HCT116 (cell line): ENCODE results near the gene SLC5A5. TPM values are rescaled to one million over a fixed set of nuclear protein-coding genes. Genes with fewer than 3 reads are reported as not detected.

Experiments used
- ATAC-seq: fragments of 200-7000 bp; cut with Tn5 transposase; 2 replicates; pipeline ENCODE4 v1.9.1; 2020; ENCODE audit warnings: mild to moderate bottlenecking, moderate library complexity
- BruUV-seq: library from RNA; stranded (reverse); fragments of 400-500 nt; replicated peaks from 2 replicates; lab custom pipeline; 2021; lab: Mats Ljungman, UMichigan
- CTCF ChIA-PET: fragments of 300-600 bp; sonication (Branson Sonifier 250); formaldehyde crosslinking; loops from one replicate; lab custom pipeline; 2021; ENCODE audit warnings: antibody characterized with exemption; lab: Charles Lee
- POLR2A ChIA-PET: fragments of 300-600, 350-600 bp; sonication (Branson Sonifier 250); formaldehyde crosslinking; loops from one replicate; lab custom pipeline; 2021; ENCODE audit warnings: antibody characterized with exemption; lab: Charles Lee
- RAD21 ChIA-PET, 2 experiments: fragments of 300-600 bp; sonication (Branson Sonifier 250); formaldehyde crosslinking; loops; one replicate each; lab custom pipeline; 2023; ENCODE audit warnings: low total read pairs in 2 of 2; ENCODE audit not compliant: uncharacterized antibody in 2 of 2, unreplicated experiment in 2 of 2, low non-redundant PET in 1 of 2; lab: Charles Lee
- DNase-seq: peaks from one replicate; pipeline ENCODE4 v3.0.0-alpha.2; 2010; ENCODE audit warnings: low read depth, low spot score
- H2AFZ ChIP-seq: fragments of 200-600 bp; shearing (Covaris generic), sonication (generic); 2 replicates; pipeline ENCODE4 v1.6.1; 2017; ENCODE audit warnings: low read depth, mixed run types, mixed read lengths, antibody characterized with exemption, low read length; ENCODE audit not compliant: poor library complexity, severe bottlenecking
- H3K27ac ChIP-seq: 2 replicates; pipeline ENCODE4 v1.5.1; 2012; ENCODE audit warnings: low read depth, low read length
- H3K27me3 ChIP-seq: fragments of 200-600 bp; sonication (generic); 2 replicates; pipeline ENCODE4 v1.6.1; 2016; ENCODE audit warnings: mixed run types, low read length, mixed read lengths; ENCODE audit not compliant: insufficient read depth
- H3K36me3 ChIP-seq, 2 experiments: fragments of 200-500 bp in 1 of 2; fragments of 200-600 bp in 1 of 2; sonication (Bioruptor generic) in 1 of 2; sonication (generic) in 1 of 2; 2 replicates each; pipeline versions ENCODE4 v1.5.1 to v1.6.1; 2014 to 2016; ENCODE audit warnings: low read length in 2 of 2, inconsistent platforms in 1 of 2, mixed read lengths in 1 of 2, mixed run types in 1 of 2; ENCODE audit not compliant: insufficient read depth in 2 of 2, control insufficient read depth in 1 of 2
- H3K4me1 ChIP-seq, 2 experiments: fragments of 200-600 bp in 1 of 2; sonication (generic) in 1 of 2; 2 replicates each; pipeline versions ENCODE4 v1.5.1 to v1.6.1; 2012 to 2017; ENCODE audit warnings: low read length in 2 of 2, inconsistent platforms in 1 of 2, mild to moderate bottlenecking in 1 of 2, mixed read lengths in 1 of 2, mixed run types in 1 of 2, moderate library complexity in 1 of 2; ENCODE audit not compliant: insufficient read depth in 2 of 2, control insufficient read depth in 1 of 2
- H3K4me2 ChIP-seq: fragments of 200-600 bp; sonication (generic); 2 replicates; pipeline ENCODE4 v1.6.1; 2017; ENCODE audit warnings: mixed run types, low read length, mixed read lengths
- H3K4me3 ChIP-seq, 2 experiments: fragments of 200-600 bp in 1 of 2; sonication (generic) in 1 of 2; replicated peaks in 1 of 2; 2 replicates each; pipeline ENCODE4 v1.5.1; 2011 to 2016; ENCODE audit warnings: low read length in 2 of 2, control low read depth in 1 of 2, low read depth in 1 of 2, mild to moderate bottlenecking in 1 of 2, mixed read lengths in 1 of 2, mixed run types in 1 of 2
- H3K79me2 ChIP-seq: fragments of 200-600 bp; sonication (generic); 2 replicates; pipeline ENCODE4 v1.6.1; 2017; ENCODE audit warnings: mild to moderate bottlenecking, mixed run types, low read length, moderate library complexity, mixed read lengths; ENCODE audit not compliant: insufficient read depth
- H3K9ac ChIP-seq: fragments of 200-600 bp; sonication (generic); 2 replicates; pipeline ENCODE4 v1.6.1; 2016; ENCODE audit warnings: low read length, mixed read lengths
- H3K9me2 ChIP-seq: fragments of 200-600 bp; sonication (generic), shearing (Covaris generic); 2 replicates; pipeline ENCODE4 v1.6.1; 2017; ENCODE audit warnings: mixed run types, mild to moderate bottlenecking, moderate library complexity; ENCODE audit not compliant: insufficient read depth
- H3K9me3 ChIP-seq, 2 experiments: fragments of 200-500 bp in 1 of 2; fragments of 200-600 bp in 1 of 2; sonication (Bioruptor generic) in 1 of 2; sonication (generic) in 1 of 2; 2 replicates each; pipeline ENCODE4 v1.6.1; 2014 to 2017; ENCODE audit warnings: low read length in 2 of 2, mixed read lengths in 2 of 2, inconsistent platforms in 1 of 2, low read depth in 1 of 2, mild to moderate bottlenecking in 1 of 2, mixed run types in 1 of 2, moderate library complexity in 1 of 2; ENCODE audit not compliant: control insufficient read depth in 1 of 2, insufficient read depth in 1 of 2
- H4K20me1 ChIP-seq: fragments of 200-600 bp; sonication (generic), shearing (Covaris generic); 2 replicates; pipeline ENCODE4 v1.6.1; 2017; ENCODE audit warnings: mixed run types, mild to moderate bottlenecking, moderate library complexity; ENCODE audit not compliant: insufficient read depth
- CBX3 ChIP-seq: IDR thresholded peaks from 2 replicates; pipeline ENCODE4 v1.6.1; 2012; ENCODE audit warnings: low read depth
- CEBPB ChIP-seq: IDR thresholded peaks from 2 replicates; pipeline ENCODE4 v1.6.1; 2012; ENCODE audit warnings: low read depth
- EGR1 ChIP-seq: IDR thresholded peaks from 2 replicates; pipeline ENCODE4 v1.6.1; 2012; ENCODE audit warnings: low read depth
- ELF1 ChIP-seq: IDR thresholded peaks from 2 replicates; pipeline ENCODE4 v1.6.1; 2012; ENCODE audit warnings: low read depth, borderline replicate concordance
- EZH2phosphoT487 ChIP-seq: fragments of 200-600 bp; IDR thresholded peaks from 2 replicates; pipeline ENCODE4 v1.6.1; 2018; ENCODE audit warnings: antibody characterized with exemption, borderline replicate concordance
- JUND ChIP-seq: IDR thresholded peaks from 2 replicates; pipeline ENCODE4 v1.6.1; 2012
- POLR2A ChIP-seq: IDR thresholded peaks from 2 replicates; pipeline ENCODE4 v1.7.0; 2011; ENCODE audit warnings: borderline replicate concordance; ENCODE audit not compliant: insufficient read depth, insufficient read length; ENCODE audit errors: extremely low read depth
- POLR2AphosphoS5 ChIP-seq: IDR thresholded peaks from 2 replicates; pipeline ENCODE4 v1.6.1; 2011; ENCODE audit warnings: mild to moderate bottlenecking, low read depth, low read length, moderate library complexity
- SIN3A ChIP-seq: IDR thresholded peaks from 2 replicates; pipeline ENCODE4 v1.6.1; 2012; ENCODE audit warnings: low read depth
- SP1 ChIP-seq: IDR thresholded peaks from 2 replicates; pipeline ENCODE4 v1.6.1; 2012; ENCODE audit warnings: low read depth
- SRF ChIP-seq: IDR thresholded peaks from 2 replicates; pipeline ENCODE4 v1.6.1; 2012; ENCODE audit warnings: low read depth
- YY1 ChIP-seq: IDR thresholded peaks from 2 replicates; pipeline ENCODE4 v1.6.1; 2011; ENCODE audit warnings: low read length, low read depth, moderate library complexity, mild to moderate bottlenecking; ENCODE audit not compliant: insufficient replicate concordance; ENCODE audit errors: extremely low read depth
- ZNF274 ChIP-seq: fragments of 200-500 bp; sonication (Bioruptor generic); IDR thresholded peaks from 2 replicates; pipeline ENCODE4 v1.6.1; 2014; ENCODE audit warnings: mild to moderate bottlenecking, low read depth, low read length, inconsistent platforms
- intact Hi-C: fragments of 100-400 bp; cut with micrococcal nuclease; formaldehyde crosslinking; loops from 2 replicates; pipeline ENCODE4 v1.10.0; 2022
- total RNA-seq: library from RNA; stranded (reverse); gene quantifications from one replicate; pipeline ENCODE4 v1.2.1, GENCODE V29; 2021; ENCODE audit not compliant: unreplicated experiment
- TF ChIP-seq, protein P1 (sequence below), 3 experiments: fragments of 200-600 bp in 1 of 3; sonication (generic) in 1 of 3; IDR thresholded peaks in 2 of 3; conservative IDR thresholded peaks in 1 of 3; 2 replicates each; pipeline ENCODE4 v1.5.1; 2012 to 2017; ENCODE audit warnings: low read depth in 2 of 3, low read length in 2 of 3, antibody characterized with exemption in 1 of 3, borderline replicate concordance in 1 of 3, control low read depth in 1 of 3, mild to moderate bottlenecking in 1 of 3, mixed read lengths in 1 of 3, mixed run types in 1 of 3, moderate library complexity in 1 of 3; ENCODE audit not compliant: insufficient read depth in 1 of 3
- TF ChIP-seq, protein P2 (sequence below): IDR thresholded peaks from 2 replicates; pipeline ENCODE4 v1.6.1; 2012; ENCODE audit warnings: low read depth
- TF ChIP-seq, protein P3 (sequence below): IDR thresholded peaks from 2 replicates; pipeline ENCODE4 v1.6.1; 2012
- TF ChIP-seq, protein P4 (sequence below): IDR thresholded peaks from 2 replicates; pipeline ENCODE4 v1.6.1; 2012
- TF ChIP-seq, protein P5 (sequence below): IDR thresholded peaks from 2 replicates; pipeline ENCODE4 v1.6.1; 2011; ENCODE audit warnings: mild to moderate bottlenecking, low read length, moderate library complexity; ENCODE audit not compliant: insufficient replicate concordance; ENCODE audit errors: extremely low read depth

SLC5A5 gene
- total RNA-seq, 1 experiment from 2014 or later = 0.59 TPM

DNA sequence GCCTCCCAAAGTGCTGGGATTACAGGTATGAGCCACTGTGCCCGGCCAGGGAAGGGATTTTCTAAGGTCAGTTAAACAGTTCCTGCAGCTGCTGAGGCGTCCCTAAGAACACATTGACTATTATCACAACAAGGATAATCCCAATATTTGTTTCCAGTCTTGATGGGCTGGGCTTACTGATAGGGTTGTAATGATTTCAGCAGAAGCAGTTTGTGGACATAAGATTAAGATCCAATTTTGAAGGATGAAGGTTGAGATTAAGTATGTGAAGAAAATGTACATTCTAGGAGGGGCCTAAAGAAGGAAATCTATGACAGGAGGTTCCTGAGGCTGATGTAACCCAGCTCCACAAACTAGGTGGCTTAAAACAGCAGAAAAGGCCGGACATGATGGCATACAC lies 50.4 kb downstream of the SLC5A5 start:
- no peak overlapping the region for H3K4me3 ChIP-seq
- POLR2A ChIA-PET = no interaction called here
- H3K27ac ChIP-seq = no peak overlapping the region
- no peaks in the 10 kb centered on the region for H3K79me2 ChIP-seq
- H3K9ac ChIP-seq = peak overlapping the region; percentile 27; the same call in 1 of the 2 replicates
- H3K27me3 ChIP-seq = no peaks in the 10 kb centered on the region
- H3K9me2 ChIP-seq = no peaks in the 10 kb centered on the region
- RAD21 ChIA-PET = no interaction called here
- peaks cover 5 to 17% of the 10 kb centered on the region in 2 experiments for H3K4me1 ChIP-seq
- no peaks in the 10 kb centered on the region for H4K20me1 ChIP-seq
- intact Hi-C loops = no loop called here
- ATAC-seq (no peak), DNase-seq (no peak)
- H2AFZ ChIP-seq = no peak overlapping the region
- BruUV-seq = no TSS peak
- TF ChIP-seq, protein P1, sequence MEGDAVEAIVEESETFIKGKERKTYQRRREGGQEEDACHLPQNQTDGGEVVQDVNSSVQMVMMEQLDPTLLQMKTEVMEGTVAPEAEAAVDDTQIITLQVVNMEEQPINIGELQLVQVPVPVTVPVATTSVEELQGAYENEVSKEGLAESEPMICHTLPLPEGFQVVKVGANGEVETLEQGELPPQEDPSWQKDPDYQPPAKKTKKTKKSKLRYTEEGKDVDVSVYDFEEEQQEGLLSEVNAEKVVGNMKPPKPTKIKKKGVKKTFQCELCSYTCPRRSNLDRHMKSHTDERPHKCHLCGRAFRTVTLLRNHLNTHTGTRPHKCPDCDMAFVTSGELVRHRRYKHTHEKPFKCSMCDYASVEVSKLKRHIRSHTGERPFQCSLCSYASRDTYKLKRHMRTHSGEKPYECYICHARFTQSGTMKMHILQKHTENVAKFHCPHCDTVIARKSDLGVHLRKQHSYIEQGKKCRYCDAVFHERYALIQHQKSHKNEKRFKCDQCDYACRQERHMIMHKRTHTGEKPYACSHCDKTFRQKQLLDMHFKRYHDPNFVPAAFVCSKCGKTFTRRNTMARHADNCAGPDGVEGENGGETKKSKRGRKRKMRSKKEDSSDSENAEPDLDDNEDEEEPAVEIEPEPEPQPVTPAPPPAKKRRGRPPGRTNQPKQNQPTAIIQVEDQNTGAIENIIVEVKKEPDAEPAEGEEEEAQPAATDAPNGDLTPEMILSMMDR (IDR thresholded peaks at IDR 0.05 in 2 of 3, conservative IDR thresholded peaks at IDR 0.05 in 1 of 3; ENCODE audit: borderline replicate concordance in 1 of 3, insufficient read depth in 1 of 3, low read depth in 2 of 3, low read length in 2 of 3) = no peak
- TF ChIP-seq, protein P2, sequence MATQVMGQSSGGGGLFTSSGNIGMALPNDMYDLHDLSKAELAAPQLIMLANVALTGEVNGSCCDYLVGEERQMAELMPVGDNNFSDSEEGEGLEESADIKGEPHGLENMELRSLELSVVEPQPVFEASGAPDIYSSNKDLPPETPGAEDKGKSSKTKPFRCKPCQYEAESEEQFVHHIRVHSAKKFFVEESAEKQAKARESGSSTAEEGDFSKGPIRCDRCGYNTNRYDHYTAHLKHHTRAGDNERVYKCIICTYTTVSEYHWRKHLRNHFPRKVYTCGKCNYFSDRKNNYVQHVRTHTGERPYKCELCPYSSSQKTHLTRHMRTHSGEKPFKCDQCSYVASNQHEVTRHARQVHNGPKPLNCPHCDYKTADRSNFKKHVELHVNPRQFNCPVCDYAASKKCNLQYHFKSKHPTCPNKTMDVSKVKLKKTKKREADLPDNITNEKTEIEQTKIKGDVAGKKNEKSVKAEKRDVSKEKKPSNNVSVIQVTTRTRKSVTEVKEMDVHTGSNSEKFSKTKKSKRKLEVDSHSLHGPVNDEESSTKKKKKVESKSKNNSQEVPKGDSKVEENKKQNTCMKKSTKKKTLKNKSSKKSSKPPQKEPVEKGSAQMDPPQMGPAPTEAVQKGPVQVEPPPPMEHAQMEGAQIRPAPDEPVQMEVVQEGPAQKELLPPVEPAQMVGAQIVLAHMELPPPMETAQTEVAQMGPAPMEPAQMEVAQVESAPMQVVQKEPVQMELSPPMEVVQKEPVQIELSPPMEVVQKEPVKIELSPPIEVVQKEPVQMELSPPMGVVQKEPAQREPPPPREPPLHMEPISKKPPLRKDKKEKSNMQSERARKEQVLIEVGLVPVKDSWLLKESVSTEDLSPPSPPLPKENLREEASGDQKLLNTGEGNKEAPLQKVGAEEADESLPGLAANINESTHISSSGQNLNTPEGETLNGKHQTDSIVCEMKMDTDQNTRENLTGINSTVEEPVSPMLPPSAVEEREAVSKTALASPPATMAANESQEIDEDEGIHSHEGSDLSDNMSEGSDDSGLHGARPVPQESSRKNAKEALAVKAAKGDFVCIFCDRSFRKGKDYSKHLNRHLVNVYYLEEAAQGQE = no peak
- TF ChIP-seq, protein P3, sequence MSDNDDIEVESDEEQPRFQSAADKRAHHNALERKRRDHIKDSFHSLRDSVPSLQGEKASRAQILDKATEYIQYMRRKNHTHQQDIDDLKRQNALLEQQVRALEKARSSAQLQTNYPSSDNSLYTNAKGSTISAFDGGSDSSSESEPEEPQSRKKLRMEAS = no peak
- TF ChIP-seq SRF = no peak
- TF ChIP-seq SIN3A = no peak
- TF ChIP-seq POLR2AphosphoS5 = no peak
- no peak for TF ChIP-seq CBX3
- no peak for TF ChIP-seq JUND
- no peak for TF ChIP-seq YY1
- TF ChIP-seq POLR2A = no peak
- TF ChIP-seq ZNF274 = no peak
- TF ChIP-seq, protein P4, sequence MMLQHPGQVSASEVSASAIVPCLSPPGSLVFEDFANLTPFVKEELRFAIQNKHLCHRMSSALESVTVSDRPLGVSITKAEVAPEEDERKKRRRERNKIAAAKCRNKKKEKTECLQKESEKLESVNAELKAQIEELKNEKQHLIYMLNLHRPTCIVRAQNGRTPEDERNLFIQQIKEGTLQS = no peak
- TF ChIP-seq EGR1 = no peak
- TF ChIP-seq, protein P5, sequence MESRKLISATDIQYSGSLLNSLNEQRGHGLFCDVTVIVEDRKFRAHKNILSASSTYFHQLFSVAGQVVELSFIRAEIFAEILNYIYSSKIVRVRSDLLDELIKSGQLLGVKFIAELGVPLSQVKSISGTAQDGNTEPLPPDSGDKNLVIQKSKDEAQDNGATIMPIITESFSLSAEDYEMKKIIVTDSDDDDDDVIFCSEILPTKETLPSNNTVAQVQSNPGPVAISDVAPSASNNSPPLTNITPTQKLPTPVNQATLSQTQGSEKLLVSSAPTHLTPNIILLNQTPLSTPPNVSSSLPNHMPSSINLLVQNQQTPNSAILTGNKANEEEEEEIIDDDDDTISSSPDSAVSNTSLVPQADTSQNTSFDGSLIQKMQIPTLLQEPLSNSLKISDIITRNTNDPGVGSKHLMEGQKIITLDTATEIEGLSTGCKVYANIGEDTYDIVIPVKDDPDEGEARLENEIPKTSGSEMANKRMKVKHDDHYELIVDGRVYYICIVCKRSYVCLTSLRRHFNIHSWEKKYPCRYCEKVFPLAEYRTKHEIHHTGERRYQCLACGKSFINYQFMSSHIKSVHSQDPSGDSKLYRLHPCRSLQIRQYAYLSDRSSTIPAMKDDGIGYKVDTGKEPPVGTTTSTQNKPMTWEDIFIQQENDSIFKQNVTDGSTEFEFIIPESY = no peak
- no peak for TF ChIP-seq ELF1
- TF ChIP-seq SP1 = no peak
- no peak for TF ChIP-seq CEBPB
- TF ChIP-seq EZH2phosphoT487 = no peak
- no peaks in the 10 kb centered on the region for H3K36me3 ChIP-seq
- CTCF ChIA-PET = no interaction called here
- H3K9me3 ChIP-seq = no peaks in the 10 kb centered on the region
- H3K4me2 ChIP-seq = peak overlapping the region; percentile 66
